T47D (cell line): ENCODE data around the gene HOXA10.

ENCODE experiments used
- DNase-seq, 2 experiments: peaks; one replicate each; pipeline versions ENCODE4 v3.0.0 to v3.0.0-alpha.2; 2011 to 2012; ENCODE audit warnings: low read depth in 1 of 2, low spot score in 1 of 2
- JUND ChIP-seq: IDR thresholded peaks from 2 replicates; pipeline ENCODE4 v1.6.1; 2012; ENCODE audit warnings: low read depth
- in situ Hi-C: cut with HindIII; loops from 2 replicates; pipeline ENCODE4 v1.10.0; 2016; ENCODE audit warnings: low sequenced_read_pairs, low pct_unique_long_range_greater_than_20kb

The HOXA10 gene

DNA sequence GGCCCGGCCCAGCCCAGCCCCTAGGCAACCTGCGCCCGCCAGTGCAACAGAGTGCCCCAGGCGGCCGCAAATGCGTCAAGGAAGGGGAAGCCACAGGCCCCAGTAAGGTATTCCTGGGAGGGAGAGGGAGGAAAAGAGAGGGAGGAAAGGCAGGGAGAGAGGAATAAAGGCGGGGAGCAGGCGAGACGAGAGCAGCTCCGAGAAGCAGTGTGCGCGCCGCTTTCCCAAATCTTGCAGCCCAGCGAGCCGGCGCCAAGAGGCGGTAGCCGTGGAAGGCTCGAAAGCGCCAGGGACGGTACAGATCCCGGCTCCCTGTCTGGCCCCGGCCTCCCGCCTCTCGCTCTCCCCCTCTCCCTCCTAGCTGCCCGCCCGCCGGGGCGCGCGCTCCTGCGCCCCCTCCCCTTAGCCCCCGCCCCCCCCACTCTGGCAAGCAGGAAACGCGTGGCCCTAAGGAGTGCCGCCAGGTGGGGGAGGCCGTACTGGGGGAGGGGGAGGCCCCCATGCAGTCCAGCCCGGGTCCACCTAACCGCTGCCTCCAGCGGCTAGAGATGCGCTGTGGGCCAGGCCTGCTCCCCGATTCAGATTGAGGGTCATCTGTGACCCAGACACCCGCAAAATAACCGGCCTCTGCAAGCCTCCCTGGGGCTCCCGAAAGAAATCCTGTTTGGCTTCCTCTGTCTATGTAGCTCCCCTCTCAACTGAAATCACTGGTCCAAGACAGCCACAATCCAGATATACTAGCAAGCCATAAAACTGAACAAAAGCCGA is 4.3 kb downstream of the HOXA10 start:
- in situ Hi-C loops = no loop called here
- DNase-seq = no peak
- TF ChIP-seq JUND = no peak

DNA sequence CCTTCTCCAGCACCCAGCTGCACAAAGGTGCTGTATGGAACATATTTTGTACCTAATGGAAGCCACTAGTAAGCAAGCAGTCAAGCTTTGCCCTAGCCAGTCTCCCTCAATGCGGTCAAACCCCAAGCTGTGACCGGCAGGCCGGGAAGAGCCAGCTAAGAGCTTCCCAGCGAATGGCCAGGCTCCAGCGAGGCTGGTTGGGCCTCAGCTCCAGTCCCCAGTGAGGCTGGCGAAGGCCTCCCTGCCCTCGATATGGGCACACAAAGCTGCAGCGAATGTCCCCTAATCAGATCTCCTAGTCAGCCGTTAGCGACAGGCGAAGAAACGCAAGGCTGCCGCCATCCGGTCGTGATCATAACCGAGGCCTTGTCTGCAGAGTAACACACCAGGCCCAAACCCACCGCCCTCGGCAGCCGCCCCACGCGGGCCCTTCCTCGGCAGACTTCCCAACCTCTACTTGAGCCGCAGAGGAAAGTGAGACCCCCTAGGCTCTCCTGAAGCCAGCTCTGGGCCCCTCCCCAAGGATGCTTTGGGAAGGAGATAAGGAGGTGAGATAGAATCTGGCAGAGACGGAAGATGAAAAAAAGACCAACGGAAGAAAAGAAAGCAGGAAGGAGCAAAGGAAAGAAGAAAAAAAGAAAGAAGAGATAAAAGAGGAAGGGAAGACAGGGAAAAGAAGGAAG is 5.7 kb downstream of the HOXA10 start:
- in situ Hi-C loops = no loop called here
- TF ChIP-seq JUND = no peak
- no peak for DNase-seq

DNA sequence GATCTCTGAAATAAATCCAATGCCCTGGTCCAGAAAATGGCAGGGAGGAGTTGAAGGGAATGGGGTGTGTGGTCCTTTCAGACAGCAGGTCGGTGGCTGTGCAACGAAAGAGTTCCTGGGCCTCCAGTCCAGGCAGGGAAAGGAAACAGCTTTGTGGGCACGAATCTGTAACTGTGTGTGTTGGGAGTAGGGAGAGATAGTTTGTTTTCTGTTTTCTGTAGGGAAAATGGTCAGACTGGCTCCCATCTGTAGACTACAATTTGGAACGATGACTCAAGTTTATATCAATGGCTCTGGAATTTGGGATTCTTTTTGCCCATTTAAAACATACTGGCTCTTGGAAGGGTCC is 6.2 kb downstream of the HOXA10 start:
- no peak for DNase-seq
- no peak for TF ChIP-seq JUND
- in situ Hi-C loops = no loop called here

DNA sequence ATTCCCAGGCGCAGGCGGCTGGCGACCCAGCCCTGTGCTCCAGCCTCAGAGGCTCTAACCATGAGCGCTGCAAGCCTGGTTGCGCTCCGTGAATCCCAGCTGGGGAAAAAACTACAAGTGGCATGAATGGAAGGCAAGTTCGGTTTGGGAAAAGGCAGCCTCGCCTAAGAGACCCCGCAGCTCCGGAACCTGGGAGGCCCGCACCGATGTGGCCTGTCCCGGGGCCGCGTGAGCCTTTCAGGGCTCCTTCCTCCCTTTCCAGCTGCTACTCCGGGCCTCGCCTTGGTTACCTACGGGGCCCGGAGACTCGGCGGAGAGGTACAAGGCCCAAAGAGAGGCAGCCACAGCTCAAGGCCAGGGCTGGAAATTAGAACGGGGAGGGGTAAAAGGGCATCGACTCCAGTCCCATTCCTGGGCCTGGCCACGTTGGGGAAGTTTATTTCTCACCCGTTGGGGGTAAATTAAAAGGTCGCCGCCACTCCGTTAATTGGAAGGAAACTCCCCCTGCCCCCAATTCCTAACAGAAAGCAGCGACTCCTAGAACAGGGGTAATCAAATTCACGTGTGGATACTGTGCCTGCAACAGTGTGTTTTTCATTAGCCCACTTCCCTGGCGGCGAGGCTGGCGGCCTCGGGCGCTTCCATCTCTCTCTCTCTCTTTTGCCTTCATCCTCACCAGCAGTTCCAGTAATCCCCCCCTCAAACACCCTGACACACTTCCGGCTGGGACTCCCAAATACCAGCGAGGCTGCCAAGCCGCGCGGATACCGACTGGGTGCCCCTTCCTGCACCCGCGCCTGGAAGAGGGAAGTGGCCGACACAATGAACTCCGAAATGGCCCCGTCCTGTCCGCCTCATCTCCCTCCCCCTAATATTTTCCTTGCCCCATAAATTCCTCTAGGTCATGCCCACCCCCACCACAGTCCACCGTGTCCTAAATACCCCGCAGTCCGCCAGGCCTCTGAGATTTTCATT is 7.3 kb downstream of the HOXA10 start:
- in situ Hi-C loops = no loop called here
- no peak for TF ChIP-seq JUND
- no peak for DNase-seq

DNA sequence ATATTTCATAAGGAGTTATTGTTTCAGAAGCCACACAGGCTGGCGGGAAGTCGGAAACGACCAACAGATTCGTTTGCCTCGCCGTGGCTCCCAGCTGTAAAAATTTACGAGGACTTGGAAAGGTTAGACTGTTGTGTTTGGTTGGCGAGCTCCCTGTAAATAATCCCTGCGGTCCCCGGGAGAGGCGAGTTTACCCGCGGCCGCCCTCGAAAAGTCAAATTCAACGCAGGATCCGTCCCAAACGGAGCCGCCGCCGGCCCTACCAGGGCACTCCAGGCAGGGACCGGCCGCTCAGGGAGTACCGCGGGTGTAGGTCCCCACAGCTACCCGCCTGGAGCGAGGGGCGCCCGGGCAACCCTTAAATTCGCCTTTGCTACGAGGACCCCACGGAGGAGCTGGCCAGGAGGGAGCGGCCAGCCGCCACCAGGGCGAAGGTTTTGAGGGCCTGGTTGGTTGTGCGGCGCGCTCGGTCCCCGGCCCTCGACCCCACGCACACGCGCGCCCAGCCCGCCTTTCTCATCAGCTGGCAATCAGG is 8.1 kb downstream of the HOXA10 start:
- in situ Hi-C loops = no loop called here
- no peak for DNase-seq
- TF ChIP-seq JUND = no peak

DNA sequence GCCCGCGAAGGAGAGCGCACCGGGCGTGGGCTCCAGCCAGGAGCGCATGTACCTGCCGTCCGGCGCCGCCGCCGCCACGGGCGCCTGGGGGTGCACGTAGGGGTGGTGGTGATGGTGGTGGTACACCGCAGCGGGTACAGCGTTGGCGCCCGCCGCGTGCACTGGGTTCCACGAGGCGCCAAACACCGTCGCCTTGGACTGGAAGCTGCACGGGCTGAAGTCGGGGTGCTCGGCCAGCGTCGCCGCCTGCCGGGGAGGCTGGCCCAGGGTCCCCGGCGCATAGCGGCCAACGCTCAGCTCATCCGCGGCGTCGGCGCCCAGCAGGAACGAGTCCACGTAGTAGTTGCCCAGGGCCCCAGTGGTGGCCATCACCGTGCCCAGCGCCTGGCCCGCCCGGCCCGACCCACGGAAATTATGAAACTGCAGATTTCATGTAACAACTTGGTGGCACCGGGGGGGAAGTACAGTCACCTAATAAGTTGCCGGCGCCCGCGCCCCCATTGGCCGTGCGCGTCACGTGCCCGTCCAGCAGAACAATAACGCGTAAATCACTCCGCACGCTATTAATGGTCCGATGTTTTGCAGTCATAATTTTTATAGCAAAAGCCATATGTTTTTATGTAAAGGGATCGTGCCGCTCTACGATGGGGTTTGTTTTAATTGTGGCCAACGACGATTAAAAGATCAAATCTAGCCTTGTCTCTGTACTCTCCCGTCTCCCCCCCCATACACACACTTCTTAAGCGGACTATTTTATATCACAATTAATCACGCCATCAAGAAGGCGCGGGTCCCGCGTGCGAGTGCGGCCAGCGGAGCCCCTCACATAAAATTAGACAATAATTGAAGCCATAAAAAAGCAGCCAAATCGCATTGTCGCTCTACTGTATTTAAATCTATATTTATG is 8.8 kb downstream of the HOXA10 start, which contains the start of gene HOXA9:
TSS of gene HOXA9 (minus strand) at position 449 of the 907 bp plus-strand sequence. CDS start at position 369, 80 bp downstream.
- TF ChIP-seq JUND = no peak
- no peak for DNase-seq
- in situ Hi-C loops = no loop called here

DNA sequence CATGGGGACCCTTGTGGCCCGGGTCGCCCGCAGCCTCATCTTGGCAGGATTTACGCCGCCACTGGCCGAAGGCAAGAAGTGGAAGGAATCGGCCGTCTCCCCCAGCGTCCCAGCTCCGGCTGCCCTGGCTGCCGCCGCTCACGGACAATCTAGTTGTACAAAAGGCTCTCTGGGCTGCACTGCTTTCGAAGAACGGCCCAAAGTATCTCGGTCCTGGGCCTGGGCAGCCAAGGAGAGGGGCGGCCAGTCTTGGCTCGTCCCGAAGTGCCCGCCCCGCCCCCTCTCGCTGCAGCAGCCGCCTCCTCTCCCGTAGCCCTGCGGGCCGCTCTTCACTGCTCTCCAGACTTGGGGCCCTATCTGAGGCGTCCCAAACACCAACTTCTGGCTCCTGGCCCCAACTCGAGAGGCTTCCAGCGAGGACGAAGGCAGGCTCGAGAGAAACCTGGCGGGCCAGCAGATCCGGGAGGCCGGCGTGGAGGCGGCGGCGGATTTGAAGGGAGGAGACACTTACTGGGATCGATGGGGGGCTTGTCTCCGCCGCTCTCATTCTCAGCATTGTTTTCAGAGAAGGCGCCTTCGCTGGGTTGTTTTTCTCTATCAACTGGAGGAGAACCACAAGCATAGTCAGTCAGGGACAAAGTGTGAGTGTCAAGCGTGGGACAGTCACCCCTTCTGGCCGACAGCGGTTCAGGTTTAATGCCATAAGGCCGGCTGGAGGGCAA is 9.6 kb downstream of the HOXA10 start:
- in situ Hi-C loops = no loop called here
- no peak for TF ChIP-seq JUND
- DNase-seq = no peak

DNA sequence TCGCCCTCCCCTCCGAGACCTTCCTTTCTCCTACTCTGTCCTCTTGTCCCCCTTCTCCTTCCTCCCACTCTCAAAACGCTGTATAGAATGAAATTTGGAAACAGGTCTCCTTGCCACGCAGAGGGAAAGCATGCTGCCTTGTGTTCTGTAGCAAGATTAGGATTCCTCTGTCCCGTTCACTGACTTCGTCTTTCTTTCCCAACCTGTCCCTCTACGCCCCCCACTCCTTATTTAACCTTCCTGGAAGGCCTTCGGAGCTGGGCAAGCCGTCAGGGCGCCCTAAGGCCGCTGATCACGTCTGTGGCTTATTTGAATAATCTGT is 10.1 kb downstream of the HOXA10 start:
- in situ Hi-C loops = no loop called here
- no peak for TF ChIP-seq JUND
- no peak for DNase-seq

DNA sequence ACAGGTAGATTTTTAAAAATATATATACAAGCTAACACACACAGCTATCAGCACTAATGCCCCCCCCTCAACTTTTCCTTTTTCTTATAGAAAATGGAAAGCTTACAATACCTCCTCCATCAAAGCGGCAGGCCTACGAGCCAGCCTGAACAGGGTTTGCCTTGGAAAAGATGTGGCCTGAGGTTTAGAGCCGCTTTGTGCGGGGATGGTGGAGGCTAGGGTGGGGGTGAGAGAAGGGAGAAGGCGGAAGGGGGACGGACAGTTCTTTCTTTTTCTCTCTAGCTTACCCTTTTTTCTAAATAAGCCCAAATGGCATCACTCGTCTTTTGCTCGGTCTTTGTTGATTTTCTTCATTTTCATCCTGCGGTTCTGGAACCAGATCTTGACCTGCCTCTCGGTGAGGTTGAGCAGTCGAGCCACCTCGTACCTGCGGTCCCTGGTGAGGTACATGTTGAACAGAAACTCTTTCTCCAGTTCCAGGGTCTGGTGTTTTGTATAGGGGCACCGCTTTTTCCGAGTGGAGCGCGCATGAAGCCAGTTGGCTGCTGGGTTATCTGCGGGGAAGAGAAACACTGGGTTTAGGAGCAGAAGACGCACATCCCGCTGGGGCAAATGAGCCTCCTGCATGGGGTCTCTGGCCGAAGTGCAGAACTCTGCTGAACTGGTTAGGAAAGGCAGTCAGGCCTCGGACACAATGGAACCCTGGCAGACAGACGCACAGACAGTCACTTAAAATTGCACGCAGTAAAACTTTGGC is 10.7 kb downstream of the HOXA10 start:
- DNase-seq = no peak
- in situ Hi-C loops = no loop called here
- no peak for TF ChIP-seq JUND

DNA sequence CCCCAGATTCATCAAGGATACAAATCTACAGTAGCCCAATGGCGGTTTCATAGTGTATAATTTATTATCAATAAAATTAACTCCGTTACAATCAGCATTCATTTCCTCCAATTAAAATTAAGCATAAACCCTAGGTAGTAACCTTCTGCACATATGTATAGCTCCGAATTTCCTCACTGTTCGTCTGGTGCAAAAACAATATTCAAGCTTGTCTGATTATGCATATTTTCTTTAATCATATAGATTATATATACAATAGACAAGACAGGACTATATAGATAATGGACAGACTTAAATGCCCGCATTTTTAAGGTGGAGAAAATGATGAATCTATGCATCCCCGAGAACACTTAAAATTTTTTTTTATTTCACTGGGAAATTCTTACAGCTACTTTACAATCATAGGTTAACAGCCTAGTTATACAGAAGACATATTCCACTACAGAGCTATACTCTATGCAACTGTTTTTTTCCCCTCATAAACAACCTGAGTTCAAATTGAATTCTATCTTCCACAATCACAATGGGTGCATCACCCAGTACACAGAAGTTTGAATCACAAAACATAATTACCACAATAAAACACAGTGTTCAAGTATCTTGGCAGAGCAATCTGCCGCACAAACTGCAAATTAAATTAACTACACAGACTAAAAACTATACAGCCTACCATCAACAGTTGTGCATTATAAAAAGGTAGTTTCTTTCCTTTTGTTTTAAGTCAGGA is 11.4 kb downstream of the HOXA10 start:
- DNase-seq = no peak
- in situ Hi-C loops = no loop called here
- TF ChIP-seq JUND = no peak
